HG03342 (cell line): ENCODE results near the gene NSMF.

ENCODE experiments used
- ATAC-seq: cut with Tn5 transposase; IDR thresholded peaks from one replicate; pipeline ENCODE4 v1.9.1; 2021; ENCODE audit warnings: mild to moderate bottlenecking, moderate library complexity; ENCODE audit not compliant: unreplicated experiment

Gene NSMF

GRCh38 chr9:137448602-137448962 is 10.6 kb downstream of the NSMF start:
- ATAC-seq, result no peak

- no peak for ATAC-seq
These were observed 11.2 kb downstream of the NSMF start for GRCh38 chr9:137447722-137448601.

GRCh38 chr9:137446851-137447471 is 12.2 kb downstream of the NSMF start:
- ATAC-seq, result no peak

- ATAC-seq, result no peak
These were observed 13.2 kb downstream of the NSMF start for GRCh38 chr9:137445930-137446431.

- ATAC-seq, result no peak
These were observed 13.8 kb downstream of the NSMF start for GRCh38 chr9:137445275-137445807.

GRCh38 chr9:137444106-137444790 is 14.9 kb downstream of the NSMF start:
- no peak for ATAC-seq

GRCh38 chr9:137441935-137442321 is 17.2 kb downstream of the NSMF start:
- no peak for ATAC-seq

GRCh38 chr9:137441289-137441934 is 17.7 kb downstream of the NSMF start, which contains the start of gene ENTPD8:
Gene ENTPD8, minus strand, starts transcription at chr9:137441357. Its CDS starts 3,072 bp downstream, at chr9:137438285.
- no peak for ATAC-seq

- ATAC-seq, result no peak
These were observed 19.9 kb downstream of the NSMF start for GRCh38 chr9:137439158-137439714.

- ATAC-seq, result no peak
These were observed 20.5 kb downstream of the NSMF start for GRCh38 chr9:137438591-137439157.

- no peak for ATAC-seq
These were observed 21.2 kb downstream of the NSMF start for GRCh38 chr9:137437691-137438590.

GRCh38 chr9:137436761-137437600 is 22.2 kb downstream of the NSMF start:
- ATAC-seq, result no peak

GRCh38 chr9:137435980-137436760 is 23.0 kb downstream of the NSMF start:
- ATAC-seq, result no peak

- no peak for ATAC-seq
These were observed 23.7 kb downstream of the NSMF start for GRCh38 chr9:137435381-137435891.

GRCh38 chr9:137434498-137435380 is 24.4 kb downstream of the NSMF start:
- no peak for ATAC-seq

GRCh38 chr9:137433916-137434431 is 25.2 kb downstream of the NSMF start:
- no peak for ATAC-seq
